Measurements from ENCODE around the gene SLC12A8. TPM values are rescaled to one million over a fixed set of nuclear protein-coding genes. Genes with fewer than 3 reads are reported as not detected.

SLC12A8 gene
- total RNA-seq, 2 donors from 2014 or later = 3.0 to 4.1 TPM

GRCh38 chr3:125220183-125220582 is 7.6 kb upstream of the SLC12A8 start:
- Histone ChIP-seq H3K27me3 (replicated peaks; ENCODE audit: insufficient read depth) (no peaks in the 10 kb centered on the region), H3K4me1 (ENCODE audit: control insufficient read depth in 1 of 2, low read depth in 2 of 2) (no peaks in the 10 kb centered on the region), H3K27ac (no peak overlapping the region), H3K36me3 (no peaks in the 10 kb centered on the region), H3K9me3 (no peaks in the 10 kb centered on the region), H3K4me3 (no peak overlapping the region)
- DNase-seq (ENCODE audit: low spot score) (no peak), ATAC-seq (ENCODE audit: insufficient number of reproducible peaks, low FRiP score, low read depth) (no peak)
- no peak for TF ChIP-seq CTCF (IDR thresholded peaks at IDR 0.05)

GRCh38 chr3:125219261-125219701 is 6.7 kb upstream of the SLC12A8 start:
- TF ChIP-seq CTCF (IDR thresholded peaks at IDR 0.05) = no peak
- no peak for DNase-seq (ENCODE audit: low spot score)
- H3K4me3 ChIP-seq = no peak overlapping the region
- H3K4me1 ChIP-seq (ENCODE audit: control insufficient read depth in 1 of 2, low read depth in 2 of 2) = no peaks in the 10 kb centered on the region
- H3K27ac ChIP-seq = no peak overlapping the region
- ATAC-seq (ENCODE audit: insufficient number of reproducible peaks, low FRiP score, low read depth) = no peak
- no peaks in the 10 kb centered on the region for H3K27me3 ChIP-seq (replicated peaks; ENCODE audit: insufficient read depth)
- H3K9me3 ChIP-seq = no peaks in the 10 kb centered on the region
- H3K36me3 ChIP-seq = no peaks in the 10 kb centered on the region

GRCh38 chr3:125214738-125215137 is 2.2 kb upstream of the SLC12A8 start:
- H3K4me3 ChIP-seq = no peak overlapping the region
- H3K36me3 ChIP-seq = no peaks in the 10 kb centered on the region
- no peak for ATAC-seq (ENCODE audit: insufficient number of reproducible peaks, low FRiP score, low read depth)
- DNase-seq (ENCODE audit: low spot score) = no peak
- no peaks in the 10 kb centered on the region for H3K9me3 ChIP-seq
- no peak for TF ChIP-seq CTCF (IDR thresholded peaks at IDR 0.05)
- peaks cover 8% of the 10 kb centered on the region for H3K27me3 ChIP-seq (replicated peaks; ENCODE audit: insufficient read depth)
- H3K4me1 ChIP-seq (ENCODE audit: control insufficient read depth in 1 of 2, low read depth in 2 of 2) = peaks cover 10 to 16% of the 10 kb centered on the region in 2 donors
- H3K27ac ChIP-seq = no peak overlapping the region

- Histone ChIP-seq H3K36me3 (no peaks in the 10 kb centered on the region), H3K4me1 (ENCODE audit: control insufficient read depth in 1 of 2, low read depth in 2 of 2) (peaks cover 10 to 16% of the 10 kb centered on the region in 2 donors), H3K27ac (no peak overlapping the region), H3K27me3 (replicated peaks; ENCODE audit: insufficient read depth) (peaks cover 8% of the 10 kb centered on the region), H3K4me3 (no peak overlapping the region), H3K9me3 (no peaks in the 10 kb centered on the region)
- DNase-seq (ENCODE audit: low spot score) = no peak
- ATAC-seq (ENCODE audit: insufficient number of reproducible peaks, low FRiP score, low read depth) = no peak
- TF ChIP-seq CTCF (IDR thresholded peaks at IDR 0.05) = no peak
Measured at GRCh38 chr3:125213946-125214542, 1.5 kb upstream of the SLC12A8 start.

- Histone ChIP-seq H3K4me1 (ENCODE audit: control insufficient read depth in 1 of 2, low read depth in 2 of 2) (peaks cover 10 to 16% of the 10 kb centered on the region in 2 donors), H3K36me3 (no peaks in the 10 kb centered on the region), H3K9me3 (no peaks in the 10 kb centered on the region), H3K27me3 (replicated peaks; ENCODE audit: insufficient read depth) (peaks cover 8% of the 10 kb centered on the region), H3K4me3 (no peak overlapping the region), H3K27ac (no peak overlapping the region)
- ATAC-seq (ENCODE audit: insufficient number of reproducible peaks, low FRiP score, low read depth) (no peak), DNase-seq (ENCODE audit: low spot score) (no peak)
- TF ChIP-seq CTCF (IDR thresholded peaks at IDR 0.05) = no peak
Measured at GRCh38 chr3:125213364-125213755, 812 bp upstream of the SLC12A8 start.

Data from thoracic aorta (tissue), 2 donors.